ENCODE data around the gene SLC25A12. TPM values are rescaled to one million over a fixed set of nuclear protein-coding genes. Genes with fewer than 3 reads are reported as not detected.
"Not testable (repeated sequence)": the region's sequence is repeated elsewhere in the genome, so short reads cannot be mapped to it uniquely, and the experiment has no call there.

SLC25A12 gene
- total and polyA plus RNA-seq, 2 of the 13 experiments (the other 11 are each of a cell fraction or from before 2014, with no cell fraction given), result 8.1 to 15.9 TPM

- peak; percentile 13 for DNase-seq (ENCODE audit: low spot score)
- H3K9me3 ChIP-seq (ENCODE audit: low read length); H2AFZ ChIP-seq (ENCODE audit: low read length); ATAC-seq; H3K9ac ChIP-seq (ENCODE audit: insufficient read depth, low read depth, low read length); CTCF ChIA-PET (ENCODE audit: low intra/inter-chr PET ratio, low total read pairs); H3K4me3 ChIP-seq (replicated peaks in 1 of 3; ENCODE audit: insufficient read depth in 1 of 3, low read depth in 2 of 3, low read length in 3 of 3); H3K79me2 ChIP-seq (ENCODE audit: insufficient read depth, low read length); H3K27me3 ChIP-seq (ENCODE audit: control insufficient read depth in 1 of 2, insufficient read depth in 2 of 2, low read length in 2 of 2); H3K27ac ChIP-seq (ENCODE audit: extremely low read length, insufficient read depth, low read length); H3K4me2 ChIP-seq (ENCODE audit: low read depth, low read length); H4K20me1 ChIP-seq (ENCODE audit: insufficient read depth, low read length); H3K36me3 ChIP-seq (replicated peaks in 1 of 2; ENCODE audit: control insufficient read depth in 1 of 2, insufficient read depth in 2 of 2, low read length in 2 of 2); FAIRE-seq; intact Hi-C loops (cut with micrococcal nuclease; ENCODE audit: unreplicated experiment); in situ Hi-C loops (cut with HindIII; ENCODE audit: extremely low pct_ligation_motif_present, low pct_unique_long_range_greater_than_20kb); BruUV-seq (replicated peaks); TF ChIP-seq SOX13 (IDR thresholded peaks at IDR 0.05); EP300 (CRISPR knock-in tag; IDR thresholded peaks at IDR 0.05; ENCODE audit: borderline replicate concordance); FOXP1 (IDR thresholded peaks at IDR 0.05); SOX6 (IDR thresholded peaks at IDR 0.05): not testable (repeated sequence)
- POLR2A ChIA-PET, result interaction anchor here (0.7 kb wide), 1 partner anchor 163 kb away, joined by 3 read pairs; the partner anchor contains the start of gene HAT1
- 48% methylated on average over 1 of the region's 1 CpG for WGBS (ENCODE audit: low lambda C conversion rate)
- peaks cover 32% of the 10 kb centered on the region for H3K4me1 ChIP-seq (ENCODE audit: insufficient read depth, low read length)
- TF ChIP-seq ONECUT2 (CRISPR knock-in tag; IDR thresholded peaks at IDR 0.05) (peak; percentile 64), NCOA2 (CRISPR knock-in tag; IDR thresholded peaks at IDR 0.05) (peak; percentile 30; the same call in 1 of the 2 replicates), SOX13 (CRISPR knock-in tag; conservative IDR thresholded peaks at IDR 0.05 in 1 of 2, IDR thresholded peaks at IDR 0.05 in 1 of 2) (peak in 1 of 2 experiments; percentile 47; a peak in 1 of 4 replicates), FOXJ3 (CRISPR knock-in tag; IDR thresholded peaks at IDR 0.05; ENCODE audit: borderline replicate concordance) (peak; percentile 65; the same call in 1 of the 2 replicates), EP300 (IDR thresholded peaks at IDR 0.05; ENCODE audit: low read depth in 2 of 2, low read length in 2 of 2) (peak in 1 of 2 experiments; percentile 25; a peak in 1 of 4 replicates), FOXP1 (CRISPR knock-in tag; IDR thresholded peaks at IDR 0.05) (peak; percentile 48; the same call in 1 of the 2 replicates), GFI1 (CRISPR knock-in tag; IDR thresholded peaks at IDR 0.05; ENCODE audit: borderline replicate concordance) (0 out of 2 replicates have a peak, but pooled peaks have one; percentile 23), ARID5B (CRISPR knock-in tag; IDR thresholded peaks at IDR 0.05) (peak; percentile 73), SOX6 (CRISPR knock-in tag; IDR thresholded peaks at IDR 0.05) (peak; percentile 45; the same call in 1 of the 2 replicates), PAXIP1 (CRISPR knock-in tag; conservative IDR thresholded peaks at IDR 0.05) (peak; percentile 36; the same call in 1 of the 2 replicates), FOXA3 (CRISPR knock-in tag; IDR thresholded peaks at IDR 0.05) (peak; percentile 44), ISL2 (CRISPR knock-in tag; IDR thresholded peaks at IDR 0.05) (peak; percentile 84), ZNF362 (CRISPR knock-in tag; IDR thresholded peaks at IDR 0.05; ENCODE audit: borderline replicate concordance) (peak; percentile 49; the same call in 1 of the 2 replicates), GATAD2A (CRISPR knock-in tag; IDR thresholded peaks at IDR 0.05) (peak; percentile 74), CEBPG (CRISPR knock-in tag; IDR thresholded peaks at IDR 0.05) (peak; percentile 52)
These were observed 135.3 kb downstream of the SLC25A12 start for GRCh38 chr2:171758762-171759161.
